GM20431 (cell line): ENCODE measurements around the gene SLC18A3.

ENCODE experiments used
- in situ Hi-C: fragments of 300-500 bp; cut with MseI, MboI; formaldehyde crosslinking; loops from one replicate; pipeline ENCODE4 v1.15.0; 2020; ENCODE audit warnings: low sequenced_read_pairs; ENCODE audit not compliant: unreplicated experiment

Gene SLC18A3

GRCh38 chr10:49610114-49610457, at the start of gene SLC18A3:
Gene SLC18A3, plus strand, starts transcription at chr10:49610310. Its CDS starts 431 bp downstream, at chr10:49610741.
- in situ Hi-C loops: no loop called here

- in situ Hi-C loops: no loop called here
Observed at GRCh38 chr10:49560526-49560925, 49.6 kb upstream of the SLC18A3 start.

- in situ Hi-C loops: no loop called here
Observed at GRCh38 chr10:49562893-49563292, 47.2 kb upstream of the SLC18A3 start.

- in situ Hi-C loops: no loop called here
Observed at GRCh38 chr10:49564461-49565009, 45.6 kb upstream of the SLC18A3 start.

- in situ Hi-C loops: no loop called here
Observed at GRCh38 chr10:49567810-49568209, 42.3 kb upstream of the SLC18A3 start.

- in situ Hi-C loops: no loop called here
Observed at GRCh38 chr10:49568235-49568634, 41.9 kb upstream of the SLC18A3 start.

GRCh38 chr10:49569031-49569631, 41.0 kb upstream of the SLC18A3 start:
- in situ Hi-C loops: no loop called here

- in situ Hi-C loops: no loop called here
Observed at GRCh38 chr10:49571388-49571787, 38.7 kb upstream of the SLC18A3 start.

GRCh38 chr10:49572594-49573114, 37.5 kb upstream of the SLC18A3 start:
- in situ Hi-C loops: no loop called here

GRCh38 chr10:49575489-49576072, 34.5 kb upstream of the SLC18A3 start:
- in situ Hi-C loops: loop anchor here (25.0 kb wide), 1 partner anchor 637 kb away; no protein-coding TSS in a partner anchor

GRCh38 chr10:49577182-49577925, 32.8 kb upstream of the SLC18A3 start:
- in situ Hi-C loops: loop anchor here (25.0 kb wide), 1 partner anchor 635 kb away; no protein-coding TSS in a partner anchor

- in situ Hi-C loops: loop anchor here (25.0 kb wide), 1 partner anchor 634 kb away; no protein-coding TSS in a partner anchor
Observed at GRCh38 chr10:49578392-49578791, 31.7 kb upstream of the SLC18A3 start.

- in situ Hi-C loops: loop anchor here (25.0 kb wide), 1 partner anchor 633 kb away; no protein-coding TSS in a partner anchor
Observed at GRCh38 chr10:49579621-49580020, 30.5 kb upstream of the SLC18A3 start.

- in situ Hi-C loops: loop anchor here (25.0 kb wide), 1 partner anchor 627 kb away; no protein-coding TSS in a partner anchor
Observed at GRCh38 chr10:49585387-49585786, 24.7 kb upstream of the SLC18A3 start.

- in situ Hi-C loops: loop anchor here (25.0 kb wide), 1 partner anchor 624 kb away; no protein-coding TSS in a partner anchor
Observed at GRCh38 chr10:49587981-49588380, 22.1 kb upstream of the SLC18A3 start.

GRCh38 chr10:49592726-49593563, 17.2 kb upstream of the SLC18A3 start:
- in situ Hi-C loops: loop anchor here (25.0 kb wide), 1 partner anchor 619 kb away; no protein-coding TSS in a partner anchor

- in situ Hi-C loops: loop anchor here (25.0 kb wide), 1 partner anchor 619 kb away; no protein-coding TSS in a partner anchor
Observed at GRCh38 chr10:49593564-49593875, 16.6 kb upstream of the SLC18A3 start.

- in situ Hi-C loops: loop anchor here (25.0 kb wide), 1 partner anchor 618 kb away; no protein-coding TSS in a partner anchor
Observed at GRCh38 chr10:49593998-49594397, 16.1 kb upstream of the SLC18A3 start.

GRCh38 chr10:49594594-49594993, 15.5 kb upstream of the SLC18A3 start:
- in situ Hi-C loops: loop anchor here (25.0 kb wide), 1 partner anchor 618 kb away; no protein-coding TSS in a partner anchor
